SK-N-MC (cell line): ENCODE results near the gene FBXW7.

ENCODE experiments used
- EZH2 ChIP-seq: fragments of 200-600 bp; sonication (generic); IDR thresholded peaks from one replicate; pipeline ENCODE4 v1.6.1; 2017; ENCODE audit warnings: antibody characterized with exemption
- FOXP2 ChIP-seq: optimal IDR thresholded peaks from 2 replicates; pipeline ENCODE3; 2011; ENCODE audit warnings: mild to moderate bottlenecking, moderate library complexity; ENCODE audit not compliant: insufficient read depth; ENCODE audit errors: extremely low read length, control extremely low read depth
- POLR2AphosphoS5 ChIP-seq: IDR thresholded peaks from 2 replicates; pipeline ENCODE4 v1.6.1; 2012; ENCODE audit warnings: mild to moderate bottlenecking, low read depth, low read length, borderline replicate concordance

- TF ChIP-seq EZH2 (no peak), POLR2AphosphoS5 (no peak), FOXP2 (no peak)
Observed at GRCh38 chr4:152534541-152535359, 1.1 kb downstream of the FBXW7 start.
